Muscle layer of colon (tissue), 2 donors: ENCODE results near the gene MAML3.
A peak's percentile ranks its signal among the peaks of the same experiment; 100 is the strongest.

ENCODE experiments used
- H3K27ac ChIP-seq: one replicate; pipeline ENCODE4 v1.7.0; 2013; ENCODE audit warnings: low read depth, mild to moderate bottlenecking, low read length, moderate library complexity
- H3K27me3 ChIP-seq, 2 donors: one replicate each; pipeline ENCODE4 v1.7.0; 2013; ENCODE audit warnings: low read length in 2 of 2, mild to moderate bottlenecking in 2 of 2; ENCODE audit not compliant: insufficient read depth in 2 of 2, control insufficient read depth in 1 of 2
- H3K36me3 ChIP-seq: one replicate; pipeline ENCODE4 v1.7.0; 2013; ENCODE audit warnings: mild to moderate bottlenecking, low read length; ENCODE audit not compliant: insufficient read depth
- H3K4me1 ChIP-seq: one replicate; pipeline ENCODE4 v1.7.0; 2013; ENCODE audit warnings: mild to moderate bottlenecking, low read length; ENCODE audit not compliant: insufficient read depth
- H3K4me3 ChIP-seq, 2 donors: one replicate each; pipeline ENCODE4 v1.7.0; 2013; ENCODE audit warnings: low read length in 2 of 2, low read depth in 1 of 2, mild to moderate bottlenecking in 1 of 2, moderate library complexity in 1 of 2
- H3K9ac ChIP-seq: one replicate; pipeline ENCODE4 v1.7.0; 2013; ENCODE audit warnings: low read length
- H3K9me3 ChIP-seq: one replicate; pipeline ENCODE4 v1.7.0; 2013; ENCODE audit warnings: mild to moderate bottlenecking, low read length
- donor health status: abdominal sarcoma.
- donor health status: Adenocarcinoma of cecum.

MAML3 gene

GRCh38 chr4:140049024-140049848, 104.7 kb downstream of the MAML3 start:
- Histone ChIP-seq H3K9ac (peak overlapping the region; percentile 16), H3K27me3 (no peaks in the 10 kb centered on the region), H3K9me3 (no peaks in the 10 kb centered on the region), H3K4me3 (peak overlapping the region; percentile 56), H3K27ac (peak overlapping the region; percentile 79), H3K36me3 (no peaks in the 10 kb centered on the region), H3K4me1 (peaks cover 13% of the 10 kb centered on the region)

GRCh38 chr4:140048419-140048995, 105.5 kb downstream of the MAML3 start:
- Histone ChIP-seq H3K27me3 (no peaks in the 10 kb centered on the region), H3K9me3 (no peaks in the 10 kb centered on the region), H3K4me3 (peak overlapping the region; percentile 56), H3K4me1 (peaks cover 13% of the 10 kb centered on the region), H3K27ac (no peak overlapping the region), H3K36me3 (no peaks in the 10 kb centered on the region), H3K9ac (peak overlapping the region; percentile 16)

GRCh38 chr4:140047786-140048185, 106.2 kb downstream of the MAML3 start:
- Histone ChIP-seq H3K9ac (no peak overlapping the region), H3K4me1 (peaks cover 13% of the 10 kb centered on the region), H3K4me3 (no peak overlapping the region), H3K36me3 (no peaks in the 10 kb centered on the region), H3K27me3 (no peaks in the 10 kb centered on the region), H3K9me3 (no peaks in the 10 kb centered on the region), H3K27ac (no peak overlapping the region)

DNA sequence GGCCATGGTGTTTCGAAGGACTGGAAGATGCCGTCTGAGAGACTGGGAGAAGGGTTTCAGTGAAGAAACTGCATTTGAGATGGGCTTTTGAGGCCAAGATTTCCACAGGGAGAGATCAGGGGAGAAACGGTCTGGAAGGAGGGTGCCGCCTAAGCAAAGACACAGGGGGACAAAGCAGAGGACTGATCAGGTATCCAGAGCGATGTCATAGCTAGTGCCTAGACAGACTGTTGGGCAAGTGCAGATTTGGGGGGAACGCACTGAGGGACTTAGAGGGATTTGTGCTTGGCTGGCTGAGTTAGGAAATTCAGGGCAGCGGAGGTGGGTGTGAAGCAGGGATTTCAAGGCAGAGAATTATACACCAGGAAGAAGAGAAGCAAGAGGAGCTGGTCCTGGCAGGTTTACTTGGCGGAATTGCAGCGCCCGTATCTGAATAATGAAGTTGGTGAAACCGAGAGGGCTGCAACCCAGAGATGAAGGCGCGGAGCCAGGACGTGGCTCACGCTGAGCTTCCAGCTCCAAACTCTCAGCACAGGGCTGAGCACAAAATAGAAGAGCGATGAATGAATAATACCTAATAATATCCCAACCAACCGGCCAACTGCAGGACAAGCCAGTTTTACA, 106.9 kb downstream of the MAML3 start:
- Histone ChIP-seq H3K27ac (no peak overlapping the region), H3K9ac (no peak overlapping the region), H3K4me3 (no peak overlapping the region), H3K9me3 (no peaks in the 10 kb centered on the region), H3K36me3 (no peaks in the 10 kb centered on the region), H3K4me1 (peaks cover 13% of the 10 kb centered on the region), H3K27me3 (no peaks in the 10 kb centered on the region)

DNA sequence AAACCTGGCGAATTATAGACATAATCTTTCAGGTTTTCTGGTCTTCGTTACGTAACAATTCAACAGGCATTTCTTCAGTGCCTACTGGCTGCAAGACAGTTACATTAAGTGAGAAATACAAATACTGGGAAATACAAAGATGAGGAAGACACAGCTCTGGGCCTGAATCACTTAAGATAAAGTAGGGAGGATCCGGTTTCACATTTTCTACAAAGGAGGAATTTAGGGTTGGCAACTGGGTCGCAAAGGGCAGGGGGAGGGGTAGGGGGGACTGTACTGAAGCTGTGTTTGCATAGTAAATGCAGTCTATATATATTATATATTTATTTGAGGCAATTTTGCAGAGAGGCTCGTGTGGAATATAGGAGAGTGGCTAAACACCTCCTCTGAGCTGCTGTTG, 107.4 kb downstream of the MAML3 start:
- H3K4me1 ChIP-seq: peaks cover 13% of the 10 kb centered on the region
- H3K9ac ChIP-seq: no peak overlapping the region
- no peaks in the 10 kb centered on the region for H3K9me3 ChIP-seq
- H3K27ac ChIP-seq: no peak overlapping the region
- no peaks in the 10 kb centered on the region for H3K27me3 ChIP-seq
- no peak overlapping the region for H3K4me3 ChIP-seq
- H3K36me3 ChIP-seq: no peaks in the 10 kb centered on the region

DNA sequence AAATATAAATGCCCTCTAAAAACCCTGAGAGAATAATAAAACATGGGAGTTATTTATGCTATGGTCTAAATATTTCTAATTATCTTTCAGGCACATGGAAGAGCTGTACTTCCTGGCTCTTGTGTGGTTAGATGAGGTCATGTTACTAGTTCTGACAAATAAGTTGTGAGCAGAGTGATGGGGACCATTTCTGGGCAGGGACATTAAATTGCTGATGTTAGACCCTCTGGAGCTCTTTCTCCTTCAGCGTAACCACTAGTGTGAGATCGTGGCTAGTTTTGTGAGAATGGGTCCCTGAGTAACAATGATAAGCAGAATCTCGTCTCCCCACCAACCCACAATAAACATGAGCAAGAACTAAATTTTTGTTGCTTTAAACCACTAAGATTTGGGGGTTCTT, 108.0 kb downstream of the MAML3 start:
- Histone ChIP-seq H3K9me3 (no peaks in the 10 kb centered on the region), H3K27ac (no peak overlapping the region), H3K36me3 (no peaks in the 10 kb centered on the region), H3K27me3 (no peaks in the 10 kb centered on the region), H3K9ac (no peak overlapping the region), H3K4me1 (peaks cover 13% of the 10 kb centered on the region), H3K4me3 (no peak overlapping the region)

- Histone ChIP-seq H3K36me3 (no peaks in the 10 kb centered on the region), H3K4me1 (peaks cover 9% of the 10 kb centered on the region), H3K27ac (no peak overlapping the region), H3K27me3 (no peaks in the 10 kb centered on the region), H3K9me3 (no peaks in the 10 kb centered on the region), H3K4me3 (no peak overlapping the region), H3K9ac (no peak overlapping the region)
Observed at GRCh38 chr4:140044337-140044902, 109.6 kb downstream of the MAML3 start.

GRCh38 chr4:140042634-140043033, 111.3 kb downstream of the MAML3 start:
- Histone ChIP-seq H3K4me1 (no peaks in the 10 kb centered on the region), H3K36me3 (no peaks in the 10 kb centered on the region), H3K27me3 (no peaks in the 10 kb centered on the region), H3K9me3 (no peaks in the 10 kb centered on the region), H3K27ac (no peak overlapping the region), H3K9ac (no peak overlapping the region), H3K4me3 (no peak overlapping the region)

- H3K4me3 ChIP-seq: no peak overlapping the region
- no peaks in the 10 kb centered on the region for H3K36me3 ChIP-seq
- H3K27ac ChIP-seq: no peak overlapping the region
- no peaks in the 10 kb centered on the region for H3K4me1 ChIP-seq
- H3K9ac ChIP-seq: no peak overlapping the region
- no peaks in the 10 kb centered on the region for H3K27me3 ChIP-seq
- no peaks in the 10 kb centered on the region for H3K9me3 ChIP-seq
Observed at GRCh38 chr4:140038031-140038533, 115.9 kb downstream of the MAML3 start.

DNA sequence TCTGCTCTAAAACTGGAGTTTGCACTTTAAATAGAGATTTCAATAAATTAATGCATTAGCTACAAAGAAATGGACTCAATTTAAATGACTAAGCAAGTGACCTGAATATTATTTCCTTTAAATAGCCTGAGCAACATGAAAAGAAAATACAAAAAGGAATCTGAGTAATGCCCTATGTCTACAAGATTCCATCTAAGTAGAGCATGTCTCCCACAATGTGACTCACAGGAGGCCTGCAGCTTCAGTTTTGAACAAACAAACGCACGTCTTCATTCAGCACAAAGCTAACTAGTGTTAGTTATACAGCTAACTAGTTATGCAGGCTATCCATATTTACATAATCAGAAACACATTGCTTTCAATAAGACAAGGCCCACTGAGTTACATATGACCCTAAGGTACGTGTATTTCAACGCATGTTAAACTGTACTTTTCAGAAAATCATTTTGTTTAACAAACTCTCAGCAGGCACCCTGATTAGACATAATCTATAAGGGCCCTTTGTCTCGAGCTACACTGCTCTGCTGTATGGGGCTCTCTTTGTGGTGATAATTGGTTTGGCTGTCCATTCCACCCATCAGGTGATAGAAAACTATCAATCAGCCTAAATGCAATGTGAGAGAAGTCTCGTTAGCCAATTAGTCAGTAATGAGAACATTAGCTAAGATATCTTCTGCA, 116.5 kb downstream of the MAML3 start:
- Histone ChIP-seq H3K36me3 (no peaks in the 10 kb centered on the region), H3K4me1 (no peaks in the 10 kb centered on the region), H3K4me3 (no peak overlapping the region), H3K9me3 (no peaks in the 10 kb centered on the region), H3K9ac (no peak overlapping the region), H3K27me3 (no peaks in the 10 kb centered on the region), H3K27ac (no peak overlapping the region)

GRCh38 chr4:140031706-140032105, 122.3 kb downstream of the MAML3 start:
- Histone ChIP-seq H3K9me3 (no peaks in the 10 kb centered on the region), H3K9ac (no peak overlapping the region), H3K4me3 (no peak overlapping the region), H3K27me3 (no peaks in the 10 kb centered on the region), H3K36me3 (no peaks in the 10 kb centered on the region), H3K27ac (no peak overlapping the region), H3K4me1 (no peaks in the 10 kb centered on the region)
